Neural progenitor cell (in vitro differentiated cells): Measurements from ENCODE around the gene SLIT1. TPM values are rescaled to one million over a fixed set of nuclear protein-coding genes. Genes with fewer than 3 reads are reported as not detected.

Source experiments
- DNase-seq: peaks from one replicate; pipeline ENCODE4 v3.0.0-alpha.2; 2016; ENCODE audit warnings: low spot score
- H2AFZ ChIP-seq: fragments of 200-600 bp; sonication (generic); replicated peaks from 2 replicates; pipeline ENCODE4 v1.6.1; 2016; ENCODE audit warnings: antibody characterized with exemption
- H3F3A ChIP-seq: fragments of 200-600 bp; sonication (generic); 2 replicates; pipeline ENCODE4 v1.6.1; 2016; ENCODE audit warnings: antibody characterized with exemption, low read depth
- H3K27ac ChIP-seq: fragments of 200-600 bp; sonication (generic); 2 replicates; pipeline ENCODE4 v1.5.1; 2016; ENCODE audit warnings: mild to moderate bottlenecking
- H3K27me3 ChIP-seq: fragments of 200-600 bp; sonication (generic); 2 replicates; pipeline ENCODE4 v1.6.1; 2016; ENCODE audit warnings: mild to moderate bottlenecking, moderate library complexity
- H3K36me3 ChIP-seq: fragments of 200-600 bp; sonication (generic); 2 replicates; pipeline ENCODE4 v1.5.1; 2016
- H3K4me1 ChIP-seq: fragments of 200-600 bp; sonication (generic); 2 replicates; pipeline ENCODE4 v1.6.1; 2016; ENCODE audit warnings: mixed run types
- H3K4me2 ChIP-seq: fragments of 200-600 bp; sonication (generic); 2 replicates; pipeline ENCODE4 v1.6.1; 2016
- H3K4me3 ChIP-seq: fragments of 200-600 bp; sonication (generic); 2 replicates; pipeline ENCODE4 v1.5.1; 2016
- H3K79me2 ChIP-seq: fragments of 200-600 bp; sonication (generic); 2 replicates; pipeline ENCODE4 v1.6.1; 2016; ENCODE audit warnings: low read depth
- H3K9ac ChIP-seq: fragments of 200-600 bp; sonication (generic); 2 replicates; pipeline ENCODE4 v1.6.1; 2016
- H3K9me3 ChIP-seq: fragments of 200-600 bp; sonication (generic); 2 replicates; pipeline ENCODE4 v1.5.1; 2016; ENCODE audit warnings: low read depth
- H4K20me1 ChIP-seq: fragments of 200-600 bp; sonication (generic); 2 replicates; pipeline ENCODE4 v1.6.1; 2016; ENCODE audit warnings: low read depth
- H3K27ac Mint-ChIP-seq: 3 replicates; pipeline ENCODE4 v1.8.0; 2021; ENCODE audit warnings: mixed read lengths
- H3K27me3 Mint-ChIP-seq: 2 replicates; pipeline ENCODE4 v1.8.0; 2022; ENCODE audit warnings: low read depth, mild to moderate bottlenecking, inconsistent platforms, moderate library complexity, mixed read lengths; ENCODE audit not compliant: insufficient read depth
- H3K36me3 Mint-ChIP-seq: 3 replicates; pipeline ENCODE4 v1.8.0; 2021; ENCODE audit warnings: mixed read lengths
- H3K4me1 Mint-ChIP-seq: 3 replicates; pipeline ENCODE4 v1.8.0; 2021; ENCODE audit warnings: mixed read lengths
- H3K4me3 Mint-ChIP-seq: 3 replicates; pipeline ENCODE4 v1.8.0; 2021; ENCODE audit warnings: mild to moderate bottlenecking, moderate library complexity, mixed read lengths
- H3K9me3 Mint-ChIP-seq: 3 replicates; pipeline ENCODE4 v1.8.0; 2020; ENCODE audit warnings: mixed read lengths
- CTCF ChIP-seq: fragments of 200-600 bp; sonication (generic); IDR thresholded peaks from 2 replicates; pipeline ENCODE4 v1.5.1; 2017; ENCODE audit warnings: antibody characterized with exemption, mild to moderate bottlenecking
- EZH2 ChIP-seq: fragments of 200-600 bp; sonication (generic); IDR thresholded peaks from 2 replicates; pipeline ENCODE4 v1.6.1; 2017; ENCODE audit warnings: antibody characterized with exemption, mild to moderate bottlenecking, moderate library complexity
- EZH2phosphoT487 ChIP-seq: fragments of 200-600 bp; sonication (generic); IDR thresholded peaks from 2 replicates; pipeline ENCODE4 v1.6.1; 2017; ENCODE audit warnings: antibody characterized with exemption
- total RNA-seq: library from RNA; depleted of rRNA; stranded (reverse); fragments of >200 nt; gene quantifications from 2 replicates; pipeline ENCODE4 v1.2.3, GENCODE V29; 2015; ENCODE audit warnings: low replicate concordance

SLIT1 gene
- total RNA-seq, 1 donor from 2014 or later: 0.92 TPM

GRCh38 chr10:96987141-96987841 lies 198.5 kb downstream of the SLIT1 start:
- H3K27ac Mint-ChIP-seq: no peak overlapping the region
- Histone ChIP-seq H3K36me3 (no peaks in the 10 kb centered on the region), H3F3A (peaks cover 30% of the 10 kb centered on the region), H3K4me3 (no peak overlapping the region), H3K9me3 (no peaks in the 10 kb centered on the region), H3K4me1 (peaks cover 32% of the 10 kb centered on the region), H2AFZ (no peak overlapping the region), H3K79me2 (no peaks in the 10 kb centered on the region), H3K27me3 (no peaks in the 10 kb centered on the region), H4K20me1 (peaks cover 12% of the 10 kb centered on the region), H3K27ac (no peak overlapping the region), H3K4me2 (no peak overlapping the region), H3K9ac (no peak overlapping the region)
- H3K4me1 Mint-ChIP-seq: peaks cover 25% of the 10 kb centered on the region
- H3K9me3 Mint-ChIP-seq: no peaks in the 10 kb centered on the region
- H3K27me3 Mint-ChIP-seq: no peaks in the 10 kb centered on the region
- no peak overlapping the region for H3K4me3 Mint-ChIP-seq
- H3K36me3 Mint-ChIP-seq: peaks cover 14% of the 10 kb centered on the region
- TF ChIP-seq CTCF (no peak), EZH2 (no peak), EZH2phosphoT487 (no peak)
- DNase-seq: no peak

DNA sequence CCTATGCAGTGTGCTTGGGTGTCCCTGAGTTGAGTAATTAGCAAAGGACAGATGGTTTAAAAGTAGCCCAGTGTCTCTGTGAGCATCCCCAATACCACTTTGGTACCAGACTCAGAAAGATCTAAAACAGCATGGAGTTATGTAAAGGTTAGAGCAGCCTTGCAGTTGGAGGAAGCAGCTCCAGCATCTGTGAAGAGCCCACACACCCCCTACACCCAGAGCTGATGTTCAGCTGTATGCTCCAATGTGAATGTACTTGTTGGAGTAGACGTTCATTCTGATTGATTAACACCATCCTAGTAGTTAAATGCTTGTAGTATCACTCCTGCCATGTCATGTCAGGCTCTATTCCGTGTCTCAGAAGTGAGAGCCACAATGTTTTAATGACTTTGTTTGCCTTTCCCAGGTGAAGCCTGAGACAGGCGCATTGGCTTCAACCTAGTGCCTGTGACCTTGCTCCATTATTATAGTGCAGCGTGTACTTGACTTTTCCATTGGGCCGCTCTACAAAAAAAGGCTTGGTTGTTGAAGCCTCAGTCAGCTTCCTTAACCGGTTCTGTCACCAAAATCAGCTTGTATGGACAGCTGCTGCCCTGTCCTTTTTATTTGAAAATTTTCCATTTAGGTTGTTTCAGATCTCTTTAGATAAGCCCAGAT lies 199.4 kb downstream of the SLIT1 start:
- no peak for DNase-seq
- no peaks in the 10 kb centered on the region for H3K9me3 ChIP-seq
- Mint-ChIP-seq H3K36me3 (peaks cover 24% of the 10 kb centered on the region), H3K4me1 (peaks cover 25% of the 10 kb centered on the region), H3K27ac (no peak overlapping the region), H3K9me3 (no peaks in the 10 kb centered on the region), H3K4me3 (no peak overlapping the region), H3K27me3 (no peaks in the 10 kb centered on the region)
- H2AFZ ChIP-seq: no peak overlapping the region
- no peak overlapping the region for H3K9ac ChIP-seq
- no peak for TF ChIP-seq EZH2phosphoT487
- no peak for TF ChIP-seq CTCF
- TF ChIP-seq EZH2: no peak
- no peak overlapping the region for H3K27ac ChIP-seq
- peaks cover 32% of the 10 kb centered on the region for H3K4me1 ChIP-seq
- H3K36me3 ChIP-seq: peaks cover 2% of the 10 kb centered on the region
- H3K4me2 ChIP-seq: no peak overlapping the region
- H3F3A ChIP-seq: peaks cover 30% of the 10 kb centered on the region
- H3K27me3 ChIP-seq: no peaks in the 10 kb centered on the region
- H3K4me3 ChIP-seq: no peak overlapping the region
- H4K20me1 ChIP-seq: peaks cover 12% of the 10 kb centered on the region
- no peaks in the 10 kb centered on the region for H3K79me2 ChIP-seq

DNA sequence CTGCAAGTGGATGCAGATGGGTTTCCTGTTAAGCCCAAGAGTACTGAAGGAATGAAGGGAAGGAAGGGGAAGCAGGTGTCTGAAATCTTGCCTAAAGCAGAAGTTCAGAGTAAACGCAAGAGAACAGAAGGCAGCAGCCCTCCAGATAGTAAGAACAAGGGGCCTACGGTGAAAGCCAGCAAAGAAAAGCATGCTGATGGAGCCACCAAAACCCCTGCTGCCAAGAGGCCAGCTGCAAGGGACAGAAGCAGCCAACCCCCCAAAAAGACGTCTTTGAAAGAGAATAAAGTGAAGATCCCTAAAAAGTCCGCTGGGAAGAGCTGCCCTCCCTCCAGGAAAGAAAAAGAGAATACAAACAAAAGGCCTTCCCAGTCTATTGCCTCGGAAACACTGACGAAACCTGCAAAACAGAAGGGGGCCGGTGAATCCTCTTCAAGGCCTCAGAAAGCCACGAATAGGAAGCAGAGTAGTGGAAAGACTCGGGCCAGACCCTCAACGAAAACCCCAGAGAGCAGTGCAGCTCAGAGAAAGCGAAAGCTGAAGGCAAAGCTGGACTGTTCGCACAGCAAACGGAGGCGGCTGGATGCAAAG lies 201.1 kb downstream of the SLIT1 start:
- no peak overlapping the region for H3K9ac ChIP-seq
- H3K9me3 ChIP-seq: no peaks in the 10 kb centered on the region
- H3K4me1 Mint-ChIP-seq: peaks cover 25% of the 10 kb centered on the region
- H4K20me1 ChIP-seq: peaks cover 12% of the 10 kb centered on the region
- peak; percentile 83 for DNase-seq
- TF ChIP-seq CTCF (no peak), EZH2phosphoT487 (no peak), EZH2 (no peak)
- peaks cover 7% of the 10 kb centered on the region for H3K36me3 ChIP-seq
- H2AFZ ChIP-seq: no peak overlapping the region
- peaks cover 30% of the 10 kb centered on the region for H3F3A ChIP-seq
- H3K9me3 Mint-ChIP-seq: no peaks in the 10 kb centered on the region
- peak overlapping the region; percentile 97 for H3K27ac Mint-ChIP-seq
- no peaks in the 10 kb centered on the region for H3K79me2 ChIP-seq
- H3K36me3 Mint-ChIP-seq: peaks cover 31% of the 10 kb centered on the region
- H3K27me3 Mint-ChIP-seq: no peaks in the 10 kb centered on the region
- H3K4me2 ChIP-seq: peak overlapping the region; percentile 73
- H3K27me3 ChIP-seq: no peaks in the 10 kb centered on the region
- peak overlapping the region; percentile 92 for H3K27ac ChIP-seq
- H3K4me1 ChIP-seq: peaks cover 32% of the 10 kb centered on the region
- peak overlapping the region; percentile 72 for H3K4me3 Mint-ChIP-seq
- peak overlapping the region; percentile 32 for H3K4me3 ChIP-seq
